ENCODE data around the gene PTPRG.

GRCh38 chr3:61803983-61804382, 242.6 kb downstream of the PTPRG start:
- no peak for TF ChIP-seq EZH2phosphoT487 (IDR thresholded peaks at IDR 0.05; ENCODE audit: insufficient read depth, low read depth)
- TF ChIP-seq EZH2 (IDR thresholded peaks at IDR 0.05; ENCODE audit: insufficient read depth, poor library complexity, severe bottlenecking) = no peak

Measured in GM23248 (cell line).